ENCODE results near the gene RIPOR2.
"Not testable (repeated sequence)": the region's sequence is repeated elsewhere in the genome, so short reads cannot be mapped to it uniquely, and the experiment has no call there.

The RIPOR2 gene

GRCh38 chr6:24927277-24927955, 8.3 kb downstream of the RIPOR2 start:
- no peak for DNase-seq (ENCODE audit: low read depth)
- TF ChIP-seq, protein P1, sequence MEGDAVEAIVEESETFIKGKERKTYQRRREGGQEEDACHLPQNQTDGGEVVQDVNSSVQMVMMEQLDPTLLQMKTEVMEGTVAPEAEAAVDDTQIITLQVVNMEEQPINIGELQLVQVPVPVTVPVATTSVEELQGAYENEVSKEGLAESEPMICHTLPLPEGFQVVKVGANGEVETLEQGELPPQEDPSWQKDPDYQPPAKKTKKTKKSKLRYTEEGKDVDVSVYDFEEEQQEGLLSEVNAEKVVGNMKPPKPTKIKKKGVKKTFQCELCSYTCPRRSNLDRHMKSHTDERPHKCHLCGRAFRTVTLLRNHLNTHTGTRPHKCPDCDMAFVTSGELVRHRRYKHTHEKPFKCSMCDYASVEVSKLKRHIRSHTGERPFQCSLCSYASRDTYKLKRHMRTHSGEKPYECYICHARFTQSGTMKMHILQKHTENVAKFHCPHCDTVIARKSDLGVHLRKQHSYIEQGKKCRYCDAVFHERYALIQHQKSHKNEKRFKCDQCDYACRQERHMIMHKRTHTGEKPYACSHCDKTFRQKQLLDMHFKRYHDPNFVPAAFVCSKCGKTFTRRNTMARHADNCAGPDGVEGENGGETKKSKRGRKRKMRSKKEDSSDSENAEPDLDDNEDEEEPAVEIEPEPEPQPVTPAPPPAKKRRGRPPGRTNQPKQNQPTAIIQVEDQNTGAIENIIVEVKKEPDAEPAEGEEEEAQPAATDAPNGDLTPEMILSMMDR (IDR thresholded peaks at IDR 0.05; ENCODE audit: insufficient read depth, low read depth, low read length, missing control alignments), result no peak
- no peak overlapping the region for H3K4me3 ChIP-seq (ENCODE audit: low read length)

GRCh38 chr6:24926647-24927046, 9.1 kb downstream of the RIPOR2 start:
- DNase-seq (ENCODE audit: low read depth); H3K4me3 ChIP-seq (ENCODE audit: low read length): not testable (repeated sequence)

DNA sequence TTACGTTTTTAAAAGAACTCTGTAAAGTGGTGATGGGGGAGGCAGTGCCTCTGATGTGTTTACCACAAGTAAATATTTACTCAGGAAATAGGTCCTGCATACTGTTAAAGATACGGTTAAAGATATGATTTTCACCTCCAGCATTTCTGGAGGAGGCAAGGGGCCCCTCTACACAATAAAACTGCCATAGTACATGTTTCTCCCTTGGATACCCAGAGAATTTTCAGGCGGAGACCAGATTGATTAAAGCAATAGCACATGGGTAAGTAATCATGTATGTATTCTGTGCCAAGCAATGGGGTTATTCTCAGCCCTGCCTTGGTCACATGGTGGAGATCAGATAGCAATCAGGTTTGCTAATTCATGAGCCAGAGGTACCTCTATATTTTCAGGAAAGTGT, 9.6 kb downstream of the RIPOR2 start:
- DNase-seq (ENCODE audit: low read depth), result no peak
- no peak overlapping the region for H3K4me3 ChIP-seq (ENCODE audit: low read length)
- TF ChIP-seq, protein P1 (IDR thresholded peaks at IDR 0.05; ENCODE audit: insufficient read depth, low read depth, low read length, missing control alignments), result no peak

DNA sequence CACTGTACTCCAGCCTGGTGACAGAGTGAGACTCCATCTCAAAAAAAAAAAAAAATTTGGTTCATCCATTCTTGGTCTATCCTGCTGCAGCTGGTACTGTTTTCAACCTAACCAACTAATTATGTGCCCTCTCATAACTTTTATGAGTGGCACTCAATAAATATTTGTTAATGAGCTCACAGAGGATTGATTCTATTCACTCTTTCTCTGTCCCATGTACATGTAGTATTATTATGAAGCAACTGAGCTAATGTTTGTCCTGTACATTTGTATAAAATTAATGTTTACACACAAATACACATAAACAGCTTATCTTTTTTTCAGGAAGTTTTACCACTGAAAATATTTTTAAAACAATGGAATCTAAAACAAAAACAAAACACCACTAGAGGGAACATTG, 10.1 kb downstream of the RIPOR2 start:
- TF ChIP-seq, protein P1 (IDR thresholded peaks at IDR 0.05; ENCODE audit: insufficient read depth, low read depth, low read length, missing control alignments), result no peak
- H3K4me3 ChIP-seq (ENCODE audit: low read length), result no peak overlapping the region
- DNase-seq (ENCODE audit: low read depth), result no peak

- TF ChIP-seq, protein P1 (IDR thresholded peaks at IDR 0.05; ENCODE audit: insufficient read depth, low read depth, low read length, missing control alignments), result no peak
- no peak overlapping the region for H3K4me3 ChIP-seq (ENCODE audit: low read length)
- DNase-seq (ENCODE audit: low read depth), result peak; percentile 48
These were observed 11.0 kb downstream of the RIPOR2 start for GRCh38 chr6:24924580-24925356.

GRCh38 chr6:24923885-24924401, 11.8 kb downstream of the RIPOR2 start:
- TF ChIP-seq, protein P1 (IDR thresholded peaks at IDR 0.05; ENCODE audit: insufficient read depth, low read depth, low read length, missing control alignments), result no peak
- no peak for DNase-seq (ENCODE audit: low read depth)

GRCh38 chr6:24922814-24923213, 12.9 kb downstream of the RIPOR2 start:
- TF ChIP-seq, protein P1 (IDR thresholded peaks at IDR 0.05; ENCODE audit: insufficient read depth, low read depth, low read length, missing control alignments), result no peak
- H3K4me3 ChIP-seq (ENCODE audit: low read length), result no peak overlapping the region
- no peak for DNase-seq (ENCODE audit: low read depth)

More at GRCh38 chr6:24923885-24924401, 11.8 kb downstream of the RIPOR2 start:
- H3K4me3 ChIP-seq (ENCODE audit: low read length), result no peak overlapping the region
